Transverse colon (tissue), 4 donors: ENCODE results near the gene SMARCE1.

Experiments
- CTCF ChIP-seq, 5 experiments: fragments of 200-600 bp in 3 of 5; fragments of 450-650 bp in 2 of 5; sonication (generic) in 3 of 5; IDR thresholded peaks; 1 replicate in 2 of 5; 2 replicates in 3 of 5; pipeline ENCODE4 v1.5.1; 2016 to 2017; ENCODE audit warnings: antibody characterized with exemption in 5 of 5, inconsistent platforms in 3 of 5, mild to moderate bottlenecking in 2 of 5, moderate library complexity in 1 of 5
- POLR2A ChIP-seq: fragments of 450-650 bp; IDR thresholded peaks from one replicate; pipeline ENCODE4 v1.6.1; 2016; ENCODE audit warnings: antibody characterized with exemption, mild to moderate bottlenecking, moderate library complexity
- POLR2AphosphoS5 ChIP-seq, 3 donors: sonication (generic); formaldehyde crosslinking; IDR thresholded peaks; one replicate each; pipeline ENCODE4 v1.6.1; 2016; ENCODE audit warnings: antibody characterized with exemption in 3 of 3

GRCh38 chr17:40612599-40613244 is 34.9 kb downstream of the SMARCE1 start:
- TF ChIP-seq POLR2A (no peak), CTCF (IDR thresholded peaks at IDR 0.05) (no peak), POLR2AphosphoS5 (IDR thresholded peaks at IDR 0.05) (no peak)
